NB4 (cell line): Measurements from ENCODE around the gene FAM120B.
"Not testable (repeated sequence)": the region's sequence is repeated elsewhere in the genome, so short reads cannot be mapped to it uniquely, and the experiment has no call there.

Source experiments
- CTCF ChIP-seq: IDR thresholded peaks from one replicate; pipeline ENCODE4 v1.5.1; 2012; ENCODE audit warnings: low read depth, low read length
- MYC ChIP-seq: IDR thresholded peaks from 2 replicates; pipeline ENCODE4 v1.6.1; 2011; ENCODE audit warnings: low read depth, low read length
- POLR2A ChIP-seq: IDR thresholded peaks from 2 replicates; pipeline ENCODE4 v1.6.1; 2011; ENCODE audit warnings: mild to moderate bottlenecking; ENCODE audit not compliant: insufficient read length; ENCODE audit errors: extremely low read depth

GRCh38 chr6:170264644-170265043 is 41.9 kb upstream of the FAM120B start:
- TF ChIP-seq CTCF, POLR2A, MYC: not testable (repeated sequence)
